Activated T-cell treated with anti-CD3 and anti-CD28 coated beads for 1 hour (primary cell): ENCODE results near the gene HEPHL1.
"Not testable (repeated sequence)": the region's sequence is repeated elsewhere in the genome, so short reads cannot be mapped to it uniquely, and the experiment has no call there.

Experiments
- DNase-seq: peaks from one replicate; pipeline ENCODE4 v3.0.0-alpha.2; 2020; ENCODE audit warnings: low read depth

The HEPHL1 gene

DNA sequence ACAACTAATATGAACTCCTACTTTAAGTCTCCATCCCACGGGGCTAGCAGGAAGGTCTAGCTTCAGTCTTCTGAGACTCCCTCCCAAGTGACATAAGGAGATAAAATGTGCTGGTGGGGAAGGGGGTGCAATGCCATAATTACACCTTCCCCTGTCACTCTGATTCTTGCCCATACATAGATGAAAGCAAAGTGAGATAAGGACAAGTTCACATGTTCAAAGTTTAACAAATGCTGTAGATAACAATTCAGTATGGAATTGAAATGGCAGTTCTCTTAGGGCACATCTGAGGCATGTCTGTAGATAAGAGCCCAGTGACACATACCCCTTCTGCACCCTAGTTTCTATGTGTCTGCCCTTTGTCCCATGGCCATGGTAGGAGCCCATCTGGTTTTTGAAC, 69.2 kb downstream of the HEPHL1 start:
- no peak for DNase-seq

GRCh38 chr11:94091091-94091490, 69.9 kb downstream of the HEPHL1 start:
- no peak for DNase-seq

GRCh38 chr11:94100253-94100652, 79.1 kb downstream of the HEPHL1 start:
- no peak for DNase-seq

- DNase-seq: no peak
Measured at GRCh38 chr11:94103471-94103870, 82.3 kb downstream of the HEPHL1 start.

DNA sequence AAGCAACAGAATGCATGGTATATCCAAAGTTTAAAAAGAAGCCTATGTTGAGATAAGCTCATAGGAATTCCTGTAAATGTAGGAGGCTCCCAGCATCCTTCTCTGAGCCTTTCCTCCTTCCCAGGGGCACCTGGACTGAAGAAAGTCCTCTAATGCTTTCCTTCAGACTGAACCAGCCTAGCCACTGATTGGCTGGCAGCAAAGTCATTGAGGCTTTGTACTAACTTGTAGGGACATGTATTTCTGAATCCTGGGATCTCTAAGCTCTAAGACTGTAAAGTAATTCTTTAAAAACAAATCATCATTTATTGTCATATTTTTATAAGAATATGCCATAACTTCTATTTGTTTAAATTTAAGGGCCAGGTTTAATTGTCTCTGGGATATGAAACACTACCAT, 83.6 kb downstream of the HEPHL1 start:
- DNase-seq: no peak

GRCh38 chr11:94106716-94107115, 85.6 kb downstream of the HEPHL1 start:
- no peak for DNase-seq

- no peak for DNase-seq
Measured at GRCh38 chr11:94107363-94107762, 86.2 kb downstream of the HEPHL1 start.

- no peak for DNase-seq
Measured at GRCh38 chr11:94111241-94111640, 90.1 kb downstream of the HEPHL1 start.

DNA sequence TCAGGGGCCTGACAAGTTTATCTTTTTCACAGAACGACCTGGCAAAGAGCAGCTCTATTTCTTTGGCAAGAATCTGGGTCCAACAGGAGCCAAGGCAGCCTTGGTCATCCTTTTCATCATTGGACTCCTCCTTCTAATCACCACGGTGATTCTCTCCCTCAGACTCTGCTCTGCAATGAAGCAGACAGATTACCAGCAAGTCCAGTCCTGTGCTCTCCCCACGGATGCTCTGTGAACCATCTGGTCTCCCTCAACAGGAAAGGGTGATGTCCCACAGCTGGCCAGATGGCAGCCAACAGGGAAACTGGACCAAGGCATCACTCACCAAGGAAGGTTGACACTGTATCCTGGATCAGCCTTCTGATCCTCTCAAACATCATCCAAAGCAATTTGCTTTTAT, 90.5 kb downstream of the HEPHL1 start:
- no peak for DNase-seq

- DNase-seq: no peak
Measured at GRCh38 chr11:94112206-94112953, 91.2 kb downstream of the HEPHL1 start.

- no peak for DNase-seq
Measured at GRCh38 chr11:94117197-94117574, 96.0 kb downstream of the HEPHL1 start.

DNA sequence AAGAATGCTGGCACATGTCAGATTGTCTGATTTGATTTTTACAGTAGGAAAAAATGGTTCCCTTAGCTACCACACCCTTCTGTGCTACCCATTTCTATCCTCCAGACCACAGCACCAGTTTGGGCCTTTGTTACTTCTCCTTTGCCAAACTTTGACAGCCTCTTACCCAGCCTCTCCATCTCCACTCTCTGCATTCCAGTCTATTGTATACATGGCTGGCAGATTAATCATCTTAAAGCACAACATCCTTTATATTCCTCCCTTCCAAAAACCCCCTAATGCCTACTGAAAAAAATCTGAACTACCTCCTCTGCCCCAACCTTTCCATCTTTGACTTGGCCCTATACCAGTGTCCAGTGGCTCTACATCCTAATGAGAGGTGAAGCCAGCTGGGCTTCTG, 96.7 kb downstream of the HEPHL1 start:
- no peak for DNase-seq

DNA sequence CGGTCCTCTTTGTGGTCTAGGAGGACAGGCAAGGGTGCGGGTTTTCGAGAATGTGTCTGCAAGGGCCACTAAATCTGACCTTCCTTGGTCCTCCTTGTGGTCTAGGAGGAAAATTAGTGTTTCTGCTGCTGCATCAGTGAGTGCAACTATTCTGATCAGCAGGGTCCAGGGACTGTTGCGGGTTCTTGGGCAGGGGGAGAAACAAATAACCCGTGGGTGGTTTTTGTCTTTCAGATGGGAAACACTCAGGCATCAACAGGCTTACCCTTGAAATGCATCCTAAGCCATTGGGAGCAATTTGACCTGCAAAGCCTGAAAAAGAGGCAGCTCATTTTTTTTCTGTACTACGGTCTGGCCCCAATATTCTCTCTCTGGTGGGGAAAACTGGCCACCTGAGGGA, 98.5 kb downstream of the HEPHL1 start:
- DNase-seq: not testable (repeated sequence)

- not testable (repeated sequence) for DNase-seq
Measured at GRCh38 chr11:94120516-94120915, 99.4 kb downstream of the HEPHL1 start.

- no peak for DNase-seq
Measured at GRCh38 chr11:94120946-94121345, 99.8 kb downstream of the HEPHL1 start.

DNA sequence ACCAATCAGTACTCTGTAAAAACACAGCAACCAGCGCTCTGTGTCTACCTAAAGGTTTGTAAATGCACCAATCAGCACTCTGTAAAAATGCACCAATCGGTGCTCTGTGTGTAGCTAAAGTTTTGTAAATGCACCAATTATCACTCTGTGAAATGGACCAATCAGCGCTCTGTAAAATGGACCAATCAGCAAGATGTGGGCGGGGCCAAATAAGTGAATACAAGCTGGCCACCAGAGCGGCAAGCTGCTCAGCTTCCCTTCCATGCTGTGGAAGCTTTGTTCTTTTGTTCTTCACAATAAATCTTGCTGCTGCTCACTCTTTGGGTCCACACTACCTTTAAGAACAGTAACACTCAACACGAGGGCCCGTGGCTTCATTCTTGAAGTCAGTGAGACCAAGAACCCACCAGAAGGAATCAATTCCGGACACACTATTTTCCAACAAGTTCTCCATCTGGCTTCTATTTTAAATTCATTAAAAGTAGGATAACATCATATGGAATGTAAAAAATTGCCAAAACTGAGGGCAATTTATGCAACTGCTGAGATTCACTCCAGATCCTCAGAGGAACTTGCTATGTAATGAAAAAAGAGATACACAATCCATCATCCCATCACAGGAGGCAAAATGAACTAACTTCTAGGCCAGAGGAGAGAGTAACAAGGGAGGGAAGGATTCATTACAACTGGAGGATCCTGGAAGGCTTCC, 104.4 kb downstream of the HEPHL1 start:
- DNase-seq: no peak

GRCh38 chr11:94127638-94128037, 106.5 kb downstream of the HEPHL1 start:
- no peak for DNase-seq

DNA sequence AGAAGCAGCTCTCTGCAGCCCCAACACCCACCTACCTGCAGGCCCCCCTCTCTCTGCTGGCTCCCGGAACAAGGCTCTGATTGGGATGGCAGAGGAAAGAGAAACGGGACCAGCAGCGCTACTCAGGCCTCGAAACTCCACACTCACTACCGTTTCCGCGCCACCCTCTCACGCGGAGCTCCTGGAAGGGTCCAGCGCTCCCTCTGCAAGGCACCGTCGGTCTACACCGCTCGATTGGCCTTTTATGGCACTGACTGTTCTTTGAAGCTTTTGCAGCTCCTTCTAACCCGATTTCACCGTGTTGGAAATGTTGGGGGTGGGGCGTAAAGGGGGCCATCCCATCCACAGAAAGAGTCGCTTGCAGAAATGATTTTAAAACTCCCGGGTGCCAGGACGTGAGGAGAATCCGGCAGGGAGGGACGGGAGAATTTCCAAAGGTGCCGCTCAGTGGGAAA, 107.2 kb downstream of the HEPHL1 start:
- no peak for DNase-seq

DNA sequence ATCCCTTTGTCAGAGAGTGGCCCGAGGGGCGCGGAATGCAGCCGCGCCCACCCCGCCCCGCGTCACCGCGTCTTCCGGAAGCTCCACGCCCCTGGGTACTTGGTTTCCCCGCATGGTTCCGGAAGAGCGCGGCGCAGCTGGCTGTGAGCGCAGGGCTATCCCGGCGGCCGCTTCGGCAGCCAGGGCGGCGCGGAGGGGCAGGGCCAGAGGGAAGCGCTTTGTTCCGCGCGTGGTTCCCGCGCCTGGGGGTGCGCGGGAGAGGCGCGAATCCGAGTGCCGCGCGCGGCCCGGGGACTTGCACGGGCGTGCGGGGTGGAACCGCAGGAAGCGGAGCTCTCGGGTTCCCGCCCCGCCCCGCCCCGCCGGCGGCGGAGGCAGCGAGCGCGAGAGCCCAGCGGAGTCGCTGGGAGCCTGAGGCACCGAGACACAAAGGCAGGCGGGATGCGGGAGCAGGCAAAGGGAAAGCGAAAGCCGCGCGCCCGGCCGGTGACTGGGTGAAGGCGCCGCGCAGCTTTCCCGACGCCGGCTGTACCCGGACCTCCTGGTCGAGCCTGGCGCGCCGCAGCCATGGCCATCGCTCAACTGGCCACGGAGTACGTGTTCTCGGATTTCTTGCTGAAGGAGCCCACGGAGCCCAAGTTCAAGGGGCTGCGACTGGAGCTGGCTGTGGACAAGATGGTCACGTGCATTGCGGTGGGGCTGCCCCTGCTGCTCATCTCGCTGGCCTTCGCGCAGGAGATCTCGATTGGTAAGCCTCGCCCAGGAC, 107.8 kb downstream of the HEPHL1 start, which contains the start of gene PANX1:
Gene PANX1, plus strand, starts transcription at position 96 of the 766 bp plus-strand sequence. Its CDS starts 472 bp downstream, at position 568.
- DNase-seq: peak; percentile 55

- DNase-seq: no peak
Measured at GRCh38 chr11:94129512-94130297, 108.6 kb downstream of the HEPHL1 start.

DNA sequence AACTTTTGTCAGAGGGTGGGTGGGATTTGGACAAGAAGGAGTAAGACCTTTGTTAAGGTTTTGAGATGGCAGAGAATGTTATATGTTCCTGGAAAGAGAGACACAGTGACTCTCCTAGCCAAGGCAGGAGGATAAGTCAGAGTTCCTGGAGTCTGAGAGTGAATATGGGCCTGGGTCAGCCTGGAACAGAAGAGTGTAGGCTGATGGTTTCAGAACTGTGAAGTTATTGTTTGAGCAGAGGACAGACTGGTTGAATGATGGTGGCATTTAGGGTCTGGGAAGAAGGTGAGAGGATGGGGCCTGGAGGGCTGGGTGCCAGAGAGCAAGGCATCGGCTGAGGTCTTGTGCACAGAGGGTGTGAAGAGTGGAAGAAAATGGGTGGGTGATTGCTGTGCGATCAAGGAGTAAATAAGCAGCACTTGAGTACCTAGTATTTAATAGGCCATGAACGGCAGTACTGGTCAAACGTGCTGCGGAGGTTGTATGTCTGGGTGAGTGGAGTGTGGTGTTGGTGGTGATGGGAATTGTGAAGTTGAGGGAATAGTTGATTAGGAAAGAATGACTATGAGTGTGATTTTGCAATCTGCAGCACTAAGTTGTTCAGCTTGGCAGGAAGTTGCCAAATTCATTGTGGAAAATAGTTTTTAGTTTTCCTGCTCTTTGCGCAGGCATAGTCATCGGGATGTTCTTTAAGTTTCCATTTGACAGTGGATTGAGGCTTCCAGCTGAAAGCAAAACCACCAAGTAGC, 109.3 kb downstream of the HEPHL1 start:
- DNase-seq: no peak
